A673 (cell line): Measurements from ENCODE around the gene NRG3. TPM values are rescaled to one million over a fixed set of nuclear protein-coding genes. Genes with fewer than 3 reads are reported as not detected.

Source experiments
- BruUV-seq: library from RNA; stranded (reverse); fragments of 400-500 nt; replicated peaks from 2 replicates; lab custom pipeline; 2021; lab: Mats Ljungman, UMichigan
- CTCF ChIA-PET: fragments of 300-600 bp; sonication (Branson Sonifier 250); formaldehyde crosslinking; loops from one replicate; lab custom pipeline; 2022; ENCODE audit warnings: antibody characterized with exemption; lab: Charles Lee
- POLR2A ChIA-PET: fragments of 300-600 bp; sonication (Branson Sonifier 250); formaldehyde crosslinking; loops from one replicate; lab custom pipeline; 2022; ENCODE audit warnings: antibody characterized with exemption; ENCODE audit not compliant: low non-redundant PET; lab: Charles Lee
- DNase-seq: peaks from one replicate; pipeline ENCODE4 v3.0.0-alpha.2; 2015; ENCODE audit warnings: low spot score
- H3K27ac ChIP-seq: fragments of 200-600 bp; sonication (generic); 2 replicates; pipeline ENCODE4 v1.5.1; 2016; ENCODE audit warnings: mixed run types, low read depth, mild to moderate bottlenecking, mixed read lengths, antibody characterized with exemption, low read length; ENCODE audit not compliant: poor library complexity, severe bottlenecking
- H3K27me3 ChIP-seq: fragments of 200-600 bp; sonication (generic); replicated peaks from 2 replicates; pipeline ENCODE4 v1.6.1; 2017; ENCODE audit warnings: mixed run types, low read depth, mild to moderate bottlenecking, mixed read lengths, antibody characterized with exemption, low read length; ENCODE audit not compliant: insufficient read depth, poor library complexity
- H3K36me3 ChIP-seq: fragments of 200-600 bp; sonication (generic); 2 replicates; pipeline ENCODE4 v1.6.1; 2016; ENCODE audit warnings: mixed run types, mild to moderate bottlenecking, mixed read lengths, antibody characterized with exemption, low read length; ENCODE audit not compliant: insufficient read depth, poor library complexity, severe bottlenecking
- H3K4me1 ChIP-seq: fragments of 200-600 bp; sonication (generic); 2 replicates; pipeline ENCODE4 v1.6.1; 2017; ENCODE audit warnings: mixed run types, mild to moderate bottlenecking, mixed read lengths, antibody characterized with exemption, low read length; ENCODE audit not compliant: insufficient read depth, poor library complexity, severe bottlenecking
- H3K4me3 ChIP-seq: fragments of 200-600 bp; sonication (generic); 2 replicates; pipeline ENCODE4 v1.5.1; 2016; ENCODE audit warnings: low read depth, mixed run types, mild to moderate bottlenecking, mixed read lengths, low read length; ENCODE audit not compliant: poor library complexity, severe bottlenecking
- H3K9me3 ChIP-seq: fragments of 200-600 bp; sonication (generic); 2 replicates; pipeline ENCODE4 v1.6.1; 2016; ENCODE audit warnings: mixed run types, low read depth, mild to moderate bottlenecking, mixed read lengths, antibody characterized with exemption, low read length; ENCODE audit not compliant: poor library complexity, severe bottlenecking
- EZH2 ChIP-seq: fragments of 200-600 bp; sonication (generic); IDR thresholded peaks from 2 replicates; pipeline ENCODE4 v1.6.1; 2017; ENCODE audit warnings: borderline replicate concordance, low read depth, mild to moderate bottlenecking, mixed read lengths, antibody characterized with exemption, low read length; ENCODE audit not compliant: poor library complexity, severe bottlenecking
- intact Hi-C: fragments of 100-400 bp; cut with micrococcal nuclease; formaldehyde crosslinking; loops from one replicate; pipeline ENCODE4 v1.10.0; 2022; ENCODE audit not compliant: unreplicated experiment
- total RNA-seq: library from RNA; stranded (reverse); gene quantifications from 2 replicates; pipeline ENCODE4 v1.2.3, GENCODE V29; 2021
- TF ChIP-seq, protein P1 (sequence below): fragments of 300-800, 200-600 bp; sonication (generic); conservative IDR thresholded peaks from 2 replicates; pipeline ENCODE4 v1.5.1; 2017; ENCODE audit warnings: low read depth, mild to moderate bottlenecking, antibody characterized with exemption, low read length, moderate library complexity, mixed read lengths

NRG3 gene
- total RNA-seq, 1 experiment from 2014 or later, result not detected

DNA sequence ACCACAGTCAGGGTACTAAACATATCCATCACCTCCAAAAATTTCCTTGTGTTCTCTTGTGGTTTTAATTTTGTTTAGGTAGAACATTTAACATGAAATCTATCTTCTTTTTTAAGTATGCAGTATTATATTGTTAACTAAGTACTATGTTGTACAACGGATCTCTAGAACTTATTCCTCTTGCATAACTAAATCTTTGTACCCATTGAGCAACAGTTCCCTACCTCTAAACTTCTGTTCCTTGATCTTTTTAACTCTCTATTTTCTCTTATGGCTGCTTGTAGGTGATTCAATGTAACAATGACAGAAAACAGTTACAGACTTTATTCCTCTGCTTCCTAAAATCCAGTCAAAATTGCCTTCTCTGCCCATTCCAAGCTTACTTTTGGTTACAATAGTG is 9.9 kb downstream of the NRG3 start:
- no peaks in the 10 kb centered on the region for H3K27me3 ChIP-seq
- TF ChIP-seq, protein P1, sequence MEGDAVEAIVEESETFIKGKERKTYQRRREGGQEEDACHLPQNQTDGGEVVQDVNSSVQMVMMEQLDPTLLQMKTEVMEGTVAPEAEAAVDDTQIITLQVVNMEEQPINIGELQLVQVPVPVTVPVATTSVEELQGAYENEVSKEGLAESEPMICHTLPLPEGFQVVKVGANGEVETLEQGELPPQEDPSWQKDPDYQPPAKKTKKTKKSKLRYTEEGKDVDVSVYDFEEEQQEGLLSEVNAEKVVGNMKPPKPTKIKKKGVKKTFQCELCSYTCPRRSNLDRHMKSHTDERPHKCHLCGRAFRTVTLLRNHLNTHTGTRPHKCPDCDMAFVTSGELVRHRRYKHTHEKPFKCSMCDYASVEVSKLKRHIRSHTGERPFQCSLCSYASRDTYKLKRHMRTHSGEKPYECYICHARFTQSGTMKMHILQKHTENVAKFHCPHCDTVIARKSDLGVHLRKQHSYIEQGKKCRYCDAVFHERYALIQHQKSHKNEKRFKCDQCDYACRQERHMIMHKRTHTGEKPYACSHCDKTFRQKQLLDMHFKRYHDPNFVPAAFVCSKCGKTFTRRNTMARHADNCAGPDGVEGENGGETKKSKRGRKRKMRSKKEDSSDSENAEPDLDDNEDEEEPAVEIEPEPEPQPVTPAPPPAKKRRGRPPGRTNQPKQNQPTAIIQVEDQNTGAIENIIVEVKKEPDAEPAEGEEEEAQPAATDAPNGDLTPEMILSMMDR, result no peak
- no peak for TF ChIP-seq EZH2
- no peak overlapping the region for H3K27ac ChIP-seq
- DNase-seq, result no peak
- no TSS peak for BruUV-seq
- intact Hi-C loops, result no loop called here
- ChIA-PET CTCF (no interaction called here), POLR2A (no interaction called here)
- no peaks in the 10 kb centered on the region for H3K36me3 ChIP-seq
- no peaks in the 10 kb centered on the region for H3K4me1 ChIP-seq
- no peaks in the 10 kb centered on the region for H3K9me3 ChIP-seq
- H3K4me3 ChIP-seq, result no peak overlapping the region

DNA sequence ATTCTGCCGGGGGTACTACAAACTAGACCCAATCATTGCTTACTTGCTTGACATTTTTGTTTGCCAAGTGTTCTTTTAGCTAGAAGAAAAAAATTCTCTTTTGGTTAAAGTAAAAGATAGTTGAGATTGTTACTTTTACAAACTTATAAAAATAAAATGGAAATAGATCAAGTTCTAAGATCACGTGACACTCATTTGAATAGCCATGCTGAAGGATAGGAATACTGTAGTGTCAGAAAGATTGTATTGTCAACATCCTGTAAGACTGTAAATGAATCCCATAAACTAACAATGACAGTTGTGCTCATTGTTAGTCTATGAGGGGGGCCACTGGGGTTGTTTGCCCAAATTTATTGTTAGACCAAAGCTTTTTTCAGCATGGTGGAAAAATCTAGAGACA is 10.5 kb downstream of the NRG3 start:
- POLR2A ChIA-PET, result no interaction called here
- CTCF ChIA-PET, result no interaction called here
- TF ChIP-seq, protein P1, result no peak
- no peak for TF ChIP-seq EZH2
- Histone ChIP-seq H3K27ac (no peak overlapping the region), H3K4me1 (no peaks in the 10 kb centered on the region), H3K27me3 (no peaks in the 10 kb centered on the region), H3K9me3 (no peaks in the 10 kb centered on the region), H3K36me3 (no peaks in the 10 kb centered on the region), H3K4me3 (no peak overlapping the region)
- DNase-seq, result no peak
- no TSS peak for BruUV-seq
- intact Hi-C loops, result no loop called here

DNA sequence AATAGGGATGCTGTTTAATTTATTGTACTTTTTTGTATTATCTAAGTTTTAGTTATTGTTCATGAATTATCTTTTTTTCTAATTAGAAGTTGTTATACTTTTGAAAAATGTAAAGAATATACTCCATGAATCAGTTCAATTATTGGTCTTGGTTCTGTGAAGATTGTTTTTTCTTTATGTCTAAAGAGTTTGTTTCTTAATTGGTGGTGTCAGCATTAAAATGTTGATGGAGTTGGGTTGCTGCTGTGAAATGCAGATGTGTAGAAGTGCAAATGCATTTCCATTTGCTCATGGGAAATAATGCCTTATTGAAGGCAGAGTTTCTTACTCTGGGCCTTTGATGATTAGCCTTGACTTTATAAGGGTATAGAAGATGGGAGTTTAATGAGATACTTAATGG is 11.9 kb downstream of the NRG3 start:
- ChIA-PET CTCF (no interaction called here), POLR2A (no interaction called here)
- Histone ChIP-seq H3K27ac (no peak overlapping the region), H3K4me3 (no peak overlapping the region), H3K27me3 (no peaks in the 10 kb centered on the region), H3K36me3 (no peaks in the 10 kb centered on the region), H3K9me3 (no peaks in the 10 kb centered on the region), H3K4me1 (no peaks in the 10 kb centered on the region)
- TF ChIP-seq, protein P1, result no peak
- TF ChIP-seq EZH2, result no peak
- DNase-seq, result no peak
- no TSS peak for BruUV-seq
- intact Hi-C loops, result no loop called here
